AG04450 (cell line): ENCODE measurements around the gene SCART1. TPM values are rescaled to one million over a fixed set of nuclear protein-coding genes. Genes with fewer than 3 reads are reported as not detected.

Experiments
- CTCF ChIA-PET: fragments of 300-600, 350-600 bp; formaldehyde crosslinking; extraction: SDS; loops from one replicate; lab custom pipeline; 2022; ENCODE audit warnings: antibody characterized with exemption, inconsistent platforms; lab: Charles Lee
- POLR2A ChIA-PET: fragments of 350-600 bp; formaldehyde crosslinking; extraction: SDS; loops from one replicate; lab custom pipeline; 2021; ENCODE audit warnings: antibody characterized with exemption, inconsistent platforms; lab: Yijun Ruan, JAX
- DNase-seq: peaks from one replicate; pipeline ENCODE4 v3.0.0-alpha.2; 2011; ENCODE audit warnings: low read depth, low spot score
- H3K27ac ChIP-seq: one replicate; pipeline ENCODE4 v1.5.1; 2012; ENCODE audit warnings: low read depth, low read length, control low read depth
- H3K27me3 ChIP-seq: one replicate; pipeline ENCODE4 v1.6.0; 2012; ENCODE audit warnings: low read length; ENCODE audit not compliant: control insufficient read depth, insufficient read depth
- H3K4me3 ChIP-seq: 2 replicates; pipeline ENCODE4 v1.5.1; 2011; ENCODE audit warnings: mild to moderate bottlenecking, low read depth, low read length, control low read depth
- H3K9me3 ChIP-seq: 2 replicates; pipeline ENCODE4 v1.5.1; 2012; ENCODE audit warnings: low read length; ENCODE audit not compliant: control insufficient read depth, insufficient read depth
- polyA plus RNA-seq: library from polyadenylated mRNA; depleted of rRNA; stranded (reverse); fragments of >200 nt; gene quantifications from 2 replicates; pipeline ENCODE4 v1.2.3, GENCODE V29; 2011
- TF ChIP-seq, protein P1 (sequence below): IDR thresholded peaks from 2 replicates; pipeline ENCODE4 v1.5.1; 2011; ENCODE audit warnings: low read depth, low read length, control low read depth, inconsistent platforms

SCART1 gene
- polyA plus RNA-seq, 1 experiment: 0.67 TPM

- DNase-seq: no peak
- Histone ChIP-seq H3K9me3 (peaks cover 25% of the 10 kb centered on the region), H3K4me3 (no peak overlapping the region), H3K27ac (no peak overlapping the region), H3K27me3 (no peaks in the 10 kb centered on the region)
- TF ChIP-seq, protein P1, sequence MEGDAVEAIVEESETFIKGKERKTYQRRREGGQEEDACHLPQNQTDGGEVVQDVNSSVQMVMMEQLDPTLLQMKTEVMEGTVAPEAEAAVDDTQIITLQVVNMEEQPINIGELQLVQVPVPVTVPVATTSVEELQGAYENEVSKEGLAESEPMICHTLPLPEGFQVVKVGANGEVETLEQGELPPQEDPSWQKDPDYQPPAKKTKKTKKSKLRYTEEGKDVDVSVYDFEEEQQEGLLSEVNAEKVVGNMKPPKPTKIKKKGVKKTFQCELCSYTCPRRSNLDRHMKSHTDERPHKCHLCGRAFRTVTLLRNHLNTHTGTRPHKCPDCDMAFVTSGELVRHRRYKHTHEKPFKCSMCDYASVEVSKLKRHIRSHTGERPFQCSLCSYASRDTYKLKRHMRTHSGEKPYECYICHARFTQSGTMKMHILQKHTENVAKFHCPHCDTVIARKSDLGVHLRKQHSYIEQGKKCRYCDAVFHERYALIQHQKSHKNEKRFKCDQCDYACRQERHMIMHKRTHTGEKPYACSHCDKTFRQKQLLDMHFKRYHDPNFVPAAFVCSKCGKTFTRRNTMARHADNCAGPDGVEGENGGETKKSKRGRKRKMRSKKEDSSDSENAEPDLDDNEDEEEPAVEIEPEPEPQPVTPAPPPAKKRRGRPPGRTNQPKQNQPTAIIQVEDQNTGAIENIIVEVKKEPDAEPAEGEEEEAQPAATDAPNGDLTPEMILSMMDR: no peak
- CTCF ChIA-PET: interaction anchor here (0.6 kb wide), 1 partner anchor 77 kb away, joined by 3 read pairs; no protein-coding TSS in a partner anchor
- POLR2A ChIA-PET: no interaction called here
Observed at GRCh38 chr10:133442967-133443924, 10.5 kb upstream of the SCART1 start.

GRCh38 chr10:133444342-133445267, 9.1 kb upstream of the SCART1 start:
- Histone ChIP-seq H3K27ac (no peak overlapping the region), H3K9me3 (peaks cover 25% of the 10 kb centered on the region), H3K27me3 (no peaks in the 10 kb centered on the region), H3K4me3 (no peak overlapping the region)
- CTCF ChIA-PET: interaction anchor here (1.2 kb wide), 1 partner anchor 115 kb away, joined by 3 read pairs; no protein-coding TSS in a partner anchor
- TF ChIP-seq, protein P1: no peak
- POLR2A ChIA-PET: no interaction called here
- no peak for DNase-seq

DNA sequence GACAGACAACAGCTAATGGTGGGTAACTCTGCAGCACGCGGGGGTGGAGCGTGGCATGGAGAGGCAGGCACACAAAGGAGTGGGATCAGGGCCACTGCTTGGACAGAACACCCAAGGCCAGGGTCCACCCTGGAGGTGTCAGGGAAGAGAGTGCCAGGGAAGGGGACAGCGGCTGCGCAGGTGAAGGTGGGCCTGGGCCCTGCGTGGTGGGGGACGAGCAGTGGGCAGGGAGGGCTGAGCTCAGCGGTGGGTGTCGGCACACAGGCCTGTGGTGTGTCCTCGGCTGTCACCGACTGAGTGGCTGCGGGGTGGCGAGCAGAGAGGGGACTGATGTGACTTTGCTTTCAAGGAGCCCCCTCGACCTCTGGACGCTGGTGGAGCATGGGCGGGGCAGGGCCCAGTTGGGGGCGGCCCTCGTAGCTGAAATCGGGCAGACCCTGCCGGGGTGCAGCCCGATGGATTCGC, 8.4 kb upstream of the SCART1 start:
- Histone ChIP-seq H3K9me3 (peaks cover 25% of the 10 kb centered on the region), H3K27me3 (no peaks in the 10 kb centered on the region), H3K27ac (no peak overlapping the region), H3K4me3 (no peak overlapping the region)
- POLR2A ChIA-PET: no interaction called here
- CTCF ChIA-PET: interaction anchor here (1.2 kb wide), 1 partner anchor 116 kb away, joined by 3 read pairs; no protein-coding TSS in a partner anchor
- TF ChIP-seq, protein P1: no peak
- no peak for DNase-seq

DNA sequence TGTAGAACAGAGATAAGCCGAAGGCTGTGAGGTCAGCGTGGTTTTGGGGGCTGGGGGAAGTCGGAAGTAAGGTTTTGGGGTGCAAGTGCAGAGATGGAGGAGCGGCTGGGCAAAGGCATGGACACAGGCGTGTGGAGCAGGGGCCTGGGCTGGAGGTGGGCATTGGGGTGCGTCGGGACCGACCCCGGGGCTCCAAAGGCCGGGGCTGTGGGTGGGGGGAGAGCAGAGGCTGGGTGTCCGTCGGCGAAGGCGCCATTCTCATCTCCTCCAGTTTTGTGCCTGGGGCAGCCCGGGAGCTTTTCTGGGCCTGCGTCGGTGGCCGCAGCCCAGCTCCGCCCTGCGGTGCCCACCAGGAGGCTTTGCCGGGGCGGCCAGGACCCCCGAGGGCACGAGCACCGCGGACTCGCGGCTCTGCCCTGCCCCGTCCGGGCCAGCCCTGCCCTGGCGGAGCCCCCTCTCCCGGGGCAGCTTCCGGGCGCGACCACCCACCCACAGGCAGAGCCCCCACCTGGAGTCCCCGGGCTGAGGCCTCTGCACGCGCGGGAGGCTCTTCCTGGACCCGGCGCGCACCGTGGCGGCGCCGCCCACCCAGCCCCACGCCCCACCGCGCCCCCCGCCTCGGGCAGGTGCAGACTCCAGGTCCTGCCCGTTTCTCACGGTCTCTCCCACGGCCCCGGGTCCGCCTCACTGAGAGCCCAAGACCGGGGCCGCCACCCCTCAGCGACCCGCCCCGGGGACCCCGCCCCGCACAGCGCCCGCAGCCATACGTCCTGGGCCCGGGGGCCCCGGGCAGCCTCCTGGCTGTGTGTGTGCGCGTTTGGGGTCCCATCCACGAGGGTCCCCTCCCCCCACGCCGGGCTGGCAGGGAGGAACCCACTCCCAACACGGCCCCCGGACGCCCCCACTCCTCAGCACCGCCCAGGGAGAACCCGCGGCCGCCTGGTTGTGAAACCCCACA, 7.7 kb upstream of the SCART1 start:
- CTCF ChIA-PET: interaction anchor here (1.2 kb wide), 1 partner anchor 116 kb away, joined by 3 read pairs; no protein-coding TSS in a partner anchor
- H3K4me3 ChIP-seq: no peak overlapping the region
- H3K27ac ChIP-seq: no peak overlapping the region
- DNase-seq: no peak
- H3K9me3 ChIP-seq: peaks cover 25% of the 10 kb centered on the region
- POLR2A ChIA-PET: no interaction called here
- TF ChIP-seq, protein P1: no peak
- H3K27me3 ChIP-seq: no peaks in the 10 kb centered on the region
